ENCODE data around the gene SYNPO.
A peak's percentile ranks its signal among the peaks of the same experiment; 100 is the strongest.

SYNPO gene, protein sequence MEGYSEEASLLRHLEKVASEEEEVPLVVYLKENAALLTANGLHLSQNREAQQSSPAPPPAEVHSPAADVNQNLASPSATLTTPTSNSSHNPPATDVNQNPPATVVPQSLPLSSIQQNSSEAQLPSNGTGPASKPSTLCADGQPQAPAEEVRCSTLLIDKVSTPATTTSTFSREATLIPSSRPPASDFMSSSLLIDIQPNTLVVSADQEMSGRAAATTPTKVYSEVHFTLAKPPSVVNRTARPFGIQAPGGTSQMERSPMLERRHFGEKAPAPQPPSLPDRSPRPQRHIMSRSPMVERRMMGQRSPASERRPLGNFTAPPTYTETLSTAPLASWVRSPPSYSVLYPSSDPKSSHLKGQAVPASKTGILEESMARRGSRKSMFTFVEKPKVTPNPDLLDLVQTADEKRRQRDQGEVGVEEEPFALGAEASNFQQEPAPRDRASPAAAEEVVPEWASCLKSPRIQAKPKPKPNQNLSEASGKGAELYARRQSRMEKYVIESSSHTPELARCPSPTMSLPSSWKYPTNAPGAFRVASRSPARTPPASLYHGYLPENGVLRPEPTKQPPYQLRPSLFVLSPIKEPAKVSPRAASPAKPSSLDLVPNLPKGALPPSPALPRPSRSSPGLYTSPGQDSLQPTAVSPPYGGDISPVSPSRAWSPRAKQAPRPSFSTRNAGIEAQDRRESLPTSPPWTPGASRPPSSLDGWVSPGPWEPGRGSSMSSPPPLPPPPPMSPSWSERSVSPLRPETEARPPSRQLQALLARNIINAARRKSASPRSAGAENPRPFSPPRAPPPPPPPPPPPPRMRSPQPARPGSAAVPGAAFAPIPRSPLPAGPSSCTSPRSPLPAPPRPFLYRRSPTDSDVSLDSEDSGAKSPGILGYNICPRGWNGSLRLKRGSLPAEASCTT

DNA sequence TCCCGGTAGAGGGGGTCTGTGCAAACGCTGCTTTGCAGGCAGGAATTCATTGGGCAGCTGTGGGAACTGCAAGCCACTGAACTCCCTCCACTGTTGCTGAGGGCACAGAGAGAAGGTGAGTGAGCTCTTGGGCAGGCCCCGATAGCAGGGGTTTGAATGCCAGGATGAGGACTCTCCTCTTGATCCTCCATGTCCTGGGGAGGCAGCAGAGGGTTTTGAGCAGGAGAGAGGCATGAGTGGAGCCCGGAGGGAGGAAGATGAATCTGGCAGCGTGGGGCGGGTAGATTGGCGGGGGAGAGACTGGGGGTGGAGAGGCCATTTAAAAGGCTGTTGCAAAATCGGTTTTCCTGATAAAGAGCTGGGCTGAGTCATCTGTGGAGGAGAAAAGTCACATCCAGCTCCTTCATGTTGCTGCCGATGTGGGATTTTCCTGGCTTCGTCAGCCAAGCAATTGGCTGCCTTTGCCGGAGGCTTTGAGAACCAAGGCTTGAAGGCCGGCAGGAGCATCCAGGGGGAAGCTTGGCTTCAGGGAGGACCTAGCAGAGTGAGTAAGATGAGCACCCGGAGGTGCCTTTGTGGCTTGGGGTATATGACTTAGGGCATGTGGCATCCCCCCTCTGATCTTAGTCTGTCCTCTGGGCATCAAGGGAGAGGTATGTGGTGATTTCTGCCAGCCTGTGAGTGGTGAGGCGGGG lies at the start of gene SYNPO:
Gene SYNPO (plus strand): TSS at position 350 of the 695 bp plus-strand sequence. CDS start 7,616 bp downstream, outside the sequence.
- DNase-seq: no peak

DNA sequence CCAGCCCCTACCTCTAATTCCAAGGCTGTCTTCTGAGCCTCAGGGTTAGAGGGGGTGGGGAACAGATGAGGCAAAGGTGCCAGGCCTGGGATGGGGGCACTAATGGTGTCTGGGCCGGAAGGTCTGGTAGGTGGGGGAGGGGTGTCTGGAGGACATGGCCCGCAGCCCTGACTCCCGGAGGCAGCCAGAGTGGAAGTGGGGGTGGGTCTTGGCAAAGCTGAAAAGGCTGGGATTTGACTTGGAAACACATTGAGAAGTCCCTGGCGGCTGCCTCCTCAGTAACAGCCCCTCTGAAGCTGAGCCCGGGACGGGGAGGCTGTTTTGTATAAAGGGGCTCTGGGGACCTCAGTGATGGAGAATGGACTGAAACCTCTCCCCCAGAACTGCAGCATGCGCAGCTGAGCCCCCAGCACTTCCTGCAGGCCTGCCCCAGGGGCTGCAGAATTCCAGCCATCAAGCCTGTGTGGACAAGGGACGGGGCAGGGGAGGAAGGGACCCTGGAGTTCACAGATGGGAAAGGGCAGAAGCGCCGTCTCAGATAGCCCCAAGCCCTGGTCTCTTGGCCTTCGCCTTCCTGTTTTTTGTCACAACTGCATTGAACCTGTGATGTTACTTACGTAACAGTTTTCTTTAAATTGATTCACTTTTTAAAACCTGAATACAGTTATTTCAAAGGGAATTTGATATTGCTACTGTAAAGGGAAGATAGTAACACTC lies 49.3 kb upstream of the SYNPO start:
- DNase-seq: no peak

- DNase-seq: no peak
Observed at GRCh38 chr5:150593593-150593992, 46.9 kb upstream of the SYNPO start.

GRCh38 chr5:150593996-150594395 lies 46.5 kb upstream of the SYNPO start:
- no peak for DNase-seq

DNA sequence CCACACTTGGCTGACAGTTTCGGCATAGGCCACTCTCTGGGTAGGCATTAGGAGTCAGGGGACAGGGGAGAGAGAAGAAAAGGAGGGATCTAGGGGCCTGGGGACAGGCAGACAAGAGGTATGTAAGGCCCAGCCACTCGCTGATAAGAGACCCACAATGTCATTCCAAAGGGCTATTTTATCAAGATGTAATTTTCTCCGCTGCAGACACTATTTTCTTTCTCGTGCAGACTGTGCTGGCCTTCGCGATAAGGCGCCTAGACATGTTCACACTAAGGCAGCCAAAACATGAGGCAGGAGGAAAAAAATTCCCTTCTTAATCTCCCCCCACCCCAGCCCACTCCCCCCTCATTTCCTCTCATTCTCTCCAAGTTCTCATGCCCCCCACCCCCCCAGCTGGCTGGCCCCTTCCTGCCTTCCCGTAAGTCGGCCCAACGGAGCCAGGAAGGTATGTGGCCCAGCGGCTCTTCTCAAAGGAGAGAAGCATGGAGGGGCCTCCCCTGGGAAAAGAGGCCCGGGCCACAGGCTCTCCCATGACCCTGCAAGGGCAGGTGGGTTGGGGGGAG lies 44.9 kb upstream of the SYNPO start:
- DNase-seq: no peak

DNA sequence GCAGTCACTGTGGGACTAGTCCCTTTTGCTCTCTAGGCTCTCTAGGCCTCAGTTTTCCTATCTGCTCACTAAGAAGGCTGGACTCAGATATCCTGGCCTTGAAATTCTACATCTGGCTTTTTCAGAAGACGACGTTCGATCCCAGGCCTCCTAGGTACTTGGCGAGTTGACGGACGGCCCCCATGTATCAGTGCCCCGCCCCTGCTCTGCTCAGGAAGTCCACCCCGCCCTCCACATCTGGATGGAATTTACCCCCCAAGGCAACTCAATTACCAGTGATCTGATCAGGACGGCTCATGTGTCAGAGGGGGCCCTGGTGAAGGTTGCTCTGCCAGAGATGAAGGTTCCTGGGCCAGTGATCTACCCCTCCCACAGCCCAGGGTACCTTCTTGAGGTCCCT lies 44.1 kb upstream of the SYNPO start:
- no peak for DNase-seq

- no peak for DNase-seq
Observed at GRCh38 chr5:150596826-150597225, 43.6 kb upstream of the SYNPO start.

GRCh38 chr5:150598006-150598405 lies 42.5 kb upstream of the SYNPO start:
- no peak for DNase-seq

- no peak for DNase-seq
Observed at GRCh38 chr5:150598821-150599273, 41.6 kb upstream of the SYNPO start.

DNA sequence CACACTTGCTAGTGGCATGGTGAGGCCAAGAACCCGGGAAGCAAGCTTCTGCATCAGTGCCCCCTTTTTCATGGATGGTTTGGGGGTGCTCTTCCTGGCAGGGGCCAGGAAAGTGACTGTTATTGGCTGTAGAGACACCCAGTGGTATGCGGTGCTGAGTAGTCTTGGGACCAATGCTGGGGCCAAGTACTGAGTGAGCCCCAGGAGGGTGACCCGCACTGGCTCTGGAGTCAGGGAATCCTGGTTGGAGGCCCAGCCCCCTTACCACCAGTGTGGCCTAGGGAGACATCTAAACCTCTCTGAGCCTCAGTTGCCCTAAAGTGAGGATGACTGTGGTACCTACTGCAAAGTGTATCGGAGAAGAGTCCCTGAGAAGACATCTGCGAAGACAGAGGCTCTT lies 41.2 kb upstream of the SYNPO start:
- DNase-seq: no peak

- DNase-seq: peak; percentile 35
Observed at GRCh38 chr5:150599917-150600511, 40.4 kb upstream of the SYNPO start.

DNA sequence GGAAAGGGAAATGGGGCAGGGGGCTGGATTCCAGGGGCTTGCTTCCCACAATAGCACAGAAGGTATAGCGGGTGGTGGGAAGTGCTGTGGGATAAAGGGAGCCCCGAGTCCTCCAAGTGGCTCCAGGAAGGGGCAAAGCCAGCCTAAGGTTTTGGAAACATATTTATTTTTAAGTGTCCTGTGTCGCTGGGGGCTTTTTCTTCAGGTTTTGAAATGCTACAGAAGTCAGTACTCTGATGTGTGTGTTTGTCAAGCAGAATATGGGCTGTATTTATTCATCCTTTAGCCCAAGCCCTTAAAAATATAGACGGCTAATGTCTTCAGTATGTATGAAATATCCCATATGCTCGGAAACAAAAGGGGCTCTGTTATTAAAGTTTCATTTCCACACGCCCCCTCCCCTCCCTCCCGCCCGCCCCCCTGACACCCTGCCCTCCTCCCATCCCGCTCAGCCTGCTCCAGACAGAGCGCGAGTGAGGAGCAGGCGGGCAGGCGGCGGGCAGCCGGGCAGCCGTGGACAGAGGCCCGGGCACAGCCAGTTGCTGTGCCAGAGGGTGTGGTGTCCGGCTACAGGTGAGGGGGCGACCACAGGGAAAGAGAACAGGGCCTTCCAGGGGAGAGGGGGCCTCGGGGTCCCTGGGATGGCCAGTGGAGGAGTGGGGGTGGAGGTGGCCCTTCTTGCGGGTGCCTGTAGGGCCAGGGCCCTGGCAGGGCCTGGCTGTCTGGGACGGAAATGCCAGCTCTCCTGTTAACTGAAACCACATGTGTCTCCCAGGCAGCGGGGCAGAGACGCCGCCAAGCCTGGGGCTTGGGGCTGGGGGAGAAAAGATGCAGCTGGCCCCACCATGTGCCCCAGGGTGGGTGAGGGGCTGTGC lies 39.6 kb upstream of the SYNPO start:
- no peak for DNase-seq

- no peak for DNase-seq
Observed at GRCh38 chr5:150601491-150602345, 38.7 kb upstream of the SYNPO start.

GRCh38 chr5:150603052-150603451 lies 37.4 kb upstream of the SYNPO start:
- DNase-seq: no peak

- no peak for DNase-seq
Observed at GRCh38 chr5:150603491-150603890, 37.0 kb upstream of the SYNPO start.

DNA sequence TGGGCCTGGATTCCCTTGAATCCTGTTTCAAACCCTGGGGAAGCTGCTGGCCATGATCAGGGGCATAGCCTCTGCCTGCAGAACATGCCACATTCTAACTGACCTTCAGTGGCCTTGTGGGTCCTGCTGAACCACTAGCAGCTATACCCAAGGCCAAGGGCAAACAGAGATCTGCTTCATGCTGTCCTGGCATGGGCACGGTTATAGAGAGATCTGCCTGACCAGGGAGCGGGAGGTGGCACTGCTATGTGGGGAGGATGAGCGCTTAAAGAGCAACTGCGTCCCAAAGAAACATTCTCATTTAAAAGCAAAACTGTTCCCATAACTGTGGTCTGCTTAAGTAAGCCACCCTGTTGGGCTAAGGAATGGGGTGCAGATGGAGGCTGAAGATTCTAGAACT lies 36.5 kb upstream of the SYNPO start:
- no peak for DNase-seq

- DNase-seq: no peak
Observed at GRCh38 chr5:150604894-150605440, 35.5 kb upstream of the SYNPO start.

- DNase-seq: no peak
Observed at GRCh38 chr5:150605546-150605945, 34.9 kb upstream of the SYNPO start.

GRCh38 chr5:150606476-150606875 lies 34.0 kb upstream of the SYNPO start:
- DNase-seq: no peak
